Measurements from ENCODE around the gene SCN7A.

- no peak for TF ChIP-seq CTCF (IDR thresholded peaks at IDR 0.05; ENCODE audit: insufficient read depth, low read length, poor library complexity, severe bottlenecking)
- no peak for TF ChIP-seq EZH2phosphoT487 (conservative IDR thresholded peaks at IDR 0.05; ENCODE audit: low read length)
These were observed 59.6 kb downstream of the SCN7A start for GRCh38 chr2:166434491-166434890.
